ENCODE measurements around the gene GABARAP. TPM values are rescaled to one million over a fixed set of nuclear protein-coding genes. Genes with fewer than 3 reads are reported as not detected.

GABARAP gene
- total RNA-seq, 1 donor from 2014 or later, result 587 TPM

- Histone ChIP-seq H3K4me1 (peaks cover 72% of the 10 kb centered on the region), H3K27ac (peak overlapping the region; percentile 68), H3K36me3 (peaks cover 12% of the 10 kb centered on the region), H3K27me3 (ENCODE audit: low read depth) (no peaks in the 10 kb centered on the region), H3K4me3 (peak overlapping the region; percentile 49), H3K9me3 (no peaks in the 10 kb centered on the region)
- no peak for ATAC-seq
- no peak for TF ChIP-seq CTCF (IDR thresholded peaks at IDR 0.05)
- DNase-seq, result no peak
- intact Hi-C loops (cut with DNase I), result no loop called here
Measured at GRCh38 chr17:7217113-7217987, 24.9 kb downstream of the GABARAP start.

- ATAC-seq (no peak), DNase-seq (no peak)
- peaks cover 70% of the 10 kb centered on the region for H3K4me1 ChIP-seq
- H3K27me3 ChIP-seq (ENCODE audit: low read depth), result no peaks in the 10 kb centered on the region
- peaks cover 3% of the 10 kb centered on the region for H3K36me3 ChIP-seq
- TF ChIP-seq CTCF (IDR thresholded peaks at IDR 0.05), result no peak
- intact Hi-C loops (cut with DNase I), result no loop called here
- peak overlapping the region; percentile 49 for H3K4me3 ChIP-seq
- H3K9me3 ChIP-seq, result no peaks in the 10 kb centered on the region
- peak overlapping the region; percentile 68 for H3K27ac ChIP-seq
Measured at GRCh38 chr17:7216242-7217112, 25.8 kb downstream of the GABARAP start.

GRCh38 chr17:7215652-7216180 is 26.5 kb downstream of the GABARAP start:
- no peak for TF ChIP-seq CTCF (IDR thresholded peaks at IDR 0.05)
- ATAC-seq, result no peak
- Histone ChIP-seq H3K36me3 (no peaks in the 10 kb centered on the region), H3K27me3 (ENCODE audit: low read depth) (no peaks in the 10 kb centered on the region), H3K9me3 (no peaks in the 10 kb centered on the region), H3K27ac (peak overlapping the region; percentile 80), H3K4me1 (peaks cover 63% of the 10 kb centered on the region), H3K4me3 (peak overlapping the region; percentile 70)
- no peak for DNase-seq
- intact Hi-C loops (cut with DNase I), result no loop called here

GRCh38 chr17:7215136-7215638 is 27.1 kb downstream of the GABARAP start:
- ATAC-seq (no peak), DNase-seq (no peak)
- Histone ChIP-seq H3K27me3 (ENCODE audit: low read depth) (no peaks in the 10 kb centered on the region), H3K27ac (peak overlapping the region; percentile 80), H3K4me3 (peak overlapping the region; percentile 70), H3K36me3 (no peaks in the 10 kb centered on the region), H3K4me1 (peaks cover 58% of the 10 kb centered on the region), H3K9me3 (no peaks in the 10 kb centered on the region)
- no peak for TF ChIP-seq CTCF (IDR thresholded peaks at IDR 0.05)
- intact Hi-C loops (cut with DNase I), result no loop called here

Measured in lower lobe of right lung (tissue), 2 donors.